ENCODE data around the gene AMPD3.

GRCh38 chr11:10443721-10444235 lies 11.3 kb upstream of the AMPD3 start:
- TF ChIP-seq CTCF (IDR thresholded peaks at IDR 0.05) (no peak), POLR2A (IDR thresholded peaks at IDR 0.05) (no peak)

All from uterus (tissue), 2 donors.